Measurements from ENCODE around the gene WDSUB1. TPM values are rescaled to one million over a fixed set of nuclear protein-coding genes. Genes with fewer than 3 reads are reported as not detected.

WDSUB1 gene
- total and polyA plus RNA-seq, 8 donors = 11.3 to 17.9 (median 14.7) TPM

DNA sequence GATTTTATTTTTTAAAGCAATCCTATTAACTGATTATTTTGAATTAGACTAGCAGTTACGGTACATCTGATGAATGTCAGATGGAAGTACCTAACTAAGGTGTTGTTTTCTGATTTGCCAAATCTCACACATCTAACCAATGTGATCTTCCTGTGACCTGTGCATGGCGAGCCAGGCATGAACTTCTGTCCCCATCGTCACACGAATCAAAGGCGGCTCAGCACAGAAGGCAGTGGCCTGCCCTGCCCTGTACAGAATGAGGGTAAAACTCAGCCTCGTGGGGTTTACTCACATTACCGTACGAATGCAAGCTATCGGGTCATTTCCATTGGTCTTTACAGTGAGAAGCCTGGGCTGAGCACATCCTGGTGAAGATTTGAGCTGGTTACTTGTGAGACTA, 87.3 kb downstream of the WDSUB1 start:
- H3K9me3 ChIP-seq = no peaks in the 10 kb centered on the region
- H3K36me3 ChIP-seq = peaks cover 0 to 51% of the 10 kb centered on the region in 2 donors
- peaks cover 8 to 22% of the 10 kb centered on the region in 2 donors for H3K4me1 ChIP-seq
- no peak for TF ChIP-seq CTCF (IDR thresholded peaks at IDR 0.05)
- H3K27ac ChIP-seq = no peak overlapping the region
- intact Hi-C loops (cut with DNase I) = no loop called here
- ATAC-seq (no peak), DNase-seq (no peak)
- H3K27me3 ChIP-seq = no peaks in the 10 kb centered on the region
- H3K4me3 ChIP-seq = no peak overlapping the region

GRCh38 chr2:159196393-159196925, 90.0 kb downstream of the WDSUB1 start:
- Histone ChIP-seq H3K9me3 (no peaks in the 10 kb centered on the region), H3K4me1 (peaks cover 11 to 18% of the 10 kb centered on the region in 2 donors), H3K27me3 (no peaks in the 10 kb centered on the region), H3K4me3 (no peak overlapping the region), H3K36me3 (peaks cover 0 to 53% of the 10 kb centered on the region in 2 donors), H3K27ac (no peak overlapping the region)
- no peak for ATAC-seq
- DNase-seq = no peak
- intact Hi-C loops (cut with DNase I) = no loop called here
- no peak for TF ChIP-seq CTCF (IDR thresholded peaks at IDR 0.05)

- TF ChIP-seq CTCF (IDR thresholded peaks at IDR 0.05) = no peak
- Histone ChIP-seq H3K27ac (no peak overlapping the region), H3K36me3 (peaks cover 0 to 53% of the 10 kb centered on the region in 2 donors), H3K4me1 (peaks cover 6 to 11% of the 10 kb centered on the region in 2 donors), H3K9me3 (no peaks in the 10 kb centered on the region), H3K4me3 (no peak overlapping the region), H3K27me3 (no peaks in the 10 kb centered on the region)
- ATAC-seq = no peak
- no peak for DNase-seq
- intact Hi-C loops (cut with DNase I) = no loop called here
These were observed 90.8 kb downstream of the WDSUB1 start for GRCh38 chr2:159195697-159196096.

DNA sequence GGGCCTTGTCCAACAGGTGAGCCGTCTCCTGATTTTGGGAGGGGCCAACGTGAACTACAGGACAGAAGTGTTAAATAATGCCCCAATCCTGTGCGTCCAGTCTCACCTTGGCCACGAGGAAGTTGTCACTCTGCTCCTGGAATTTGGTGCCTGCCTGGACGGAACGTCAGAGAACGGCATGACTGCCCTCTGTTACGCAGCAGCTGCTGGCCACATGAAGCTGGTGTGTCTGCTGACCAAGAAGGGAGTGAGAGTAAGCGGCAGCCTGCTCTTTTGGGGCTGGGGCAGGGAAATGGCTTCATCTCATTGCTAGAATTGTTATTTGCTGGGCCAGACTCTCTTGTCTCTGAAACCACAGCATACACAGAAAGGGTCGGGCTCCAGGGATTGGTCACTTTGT, 92.3 kb downstream of the WDSUB1 start:
- TF ChIP-seq CTCF (IDR thresholded peaks at IDR 0.05) = no peak
- intact Hi-C loops (cut with DNase I) = no loop called here
- H3K27me3 ChIP-seq = no peaks in the 10 kb centered on the region
- no peak overlapping the region for H3K27ac ChIP-seq
- peaks cover 0 to 55% of the 10 kb centered on the region in 2 donors for H3K36me3 ChIP-seq
- H3K4me3 ChIP-seq = no peak overlapping the region
- DNase-seq (no peak), ATAC-seq (no peak)
- no peaks in the 10 kb centered on the region for H3K9me3 ChIP-seq
- peaks cover 0 to 3% of the 10 kb centered on the region in 2 donors for H3K4me1 ChIP-seq

GRCh38 chr2:159193791-159194190, 92.7 kb downstream of the WDSUB1 start:
- Histone ChIP-seq H3K36me3 (peaks cover 0 to 55% of the 10 kb centered on the region in 2 donors), H3K27ac (no peak overlapping the region), H3K4me1 (peaks cover 0 to 3% of the 10 kb centered on the region in 2 donors), H3K27me3 (no peaks in the 10 kb centered on the region), H3K4me3 (no peak overlapping the region), H3K9me3 (no peaks in the 10 kb centered on the region)
- intact Hi-C loops (cut with DNase I) = no loop called here
- TF ChIP-seq CTCF (IDR thresholded peaks at IDR 0.05) = no peak
- DNase-seq (no peak), ATAC-seq (no peak)
